ENCODE data around the gene LARP4B.

- no peak for TF ChIP-seq CTCF (IDR thresholded peaks at IDR 0.05)
- no peak for TF ChIP-seq POLR2A (IDR thresholded peaks at IDR 0.05)
- TF ChIP-seq POLR2AphosphoS5 (IDR thresholded peaks at IDR 0.05), result no peak
Observed at GRCh38 chr10:836782-837181, 94.7 kb downstream of the LARP4B start.

Measured in stomach (tissue), 4 donors.